Measurements from ENCODE around the gene TBC1D13.
"Not testable (repeated sequence)": the region's sequence is repeated elsewhere in the genome, so short reads cannot be mapped to it uniquely, and the experiment has no call there.

TBC1D13 gene

DNA sequence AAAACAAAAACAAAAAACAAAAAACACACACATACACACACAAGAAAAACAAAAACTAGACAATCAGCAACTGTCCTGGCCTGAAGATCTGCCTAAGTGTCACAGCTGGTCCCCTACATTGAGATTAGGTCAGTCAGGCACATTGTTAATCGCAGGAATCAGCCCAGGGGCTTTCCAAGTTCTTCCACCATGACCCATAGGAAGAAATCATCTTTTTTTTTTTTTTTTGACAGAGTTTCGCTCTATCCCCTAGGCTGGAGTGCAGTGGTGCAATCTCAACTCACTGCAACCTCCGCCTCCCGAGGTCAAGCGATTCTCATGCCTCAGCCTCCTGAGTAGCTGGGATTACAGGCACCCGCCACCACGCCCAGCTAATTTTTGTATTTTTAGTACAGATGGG lies 56.1 kb downstream of the TBC1D13 start:
- not testable (repeated sequence) for DNase-seq (ENCODE audit: low read depth in 2 of 2, low spot score in 1 of 2)

DNA sequence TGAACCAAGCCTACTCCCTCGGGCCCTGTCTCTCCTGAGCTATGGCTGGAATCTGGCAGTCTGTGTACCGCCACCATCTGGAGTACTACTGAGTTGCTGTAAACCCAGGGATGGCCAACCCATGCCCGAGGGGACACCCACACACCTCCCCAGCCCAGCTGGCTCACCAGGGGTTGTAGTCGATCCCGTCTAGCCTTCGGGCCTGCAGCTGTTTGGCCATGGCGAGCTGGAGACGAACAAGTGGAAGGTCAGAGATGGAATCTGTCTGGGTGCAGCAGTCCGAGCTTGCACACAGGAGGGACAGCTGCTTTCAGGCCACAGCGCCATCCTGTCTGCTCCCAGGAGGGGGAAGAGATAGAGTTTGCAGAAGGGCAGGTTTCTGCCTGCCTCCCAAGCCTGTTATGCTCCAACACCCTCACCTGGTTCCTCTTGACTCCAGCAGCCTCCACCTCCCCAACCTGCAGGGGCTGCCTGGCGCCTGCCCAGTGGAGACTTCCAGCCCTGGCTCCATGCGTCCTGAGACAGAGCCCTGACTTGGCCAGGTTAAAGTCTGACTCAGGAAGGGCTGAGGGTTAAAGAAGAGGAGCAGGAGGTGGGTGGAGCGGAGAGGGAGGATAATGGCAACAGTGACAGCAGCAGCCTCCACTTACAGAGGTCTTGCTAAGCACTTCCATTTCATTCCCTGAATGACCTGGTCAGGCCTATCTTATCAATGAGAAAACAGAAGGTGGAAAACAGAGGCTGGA lies 58.3 kb downstream of the TBC1D13 start:
- DNase-seq (ENCODE audit: low read depth in 2 of 2, low spot score in 1 of 2): no peak

GRCh38 chr9:128846680-128847030 lies 59.6 kb downstream of the TBC1D13 start:
- DNase-seq (ENCODE audit: low read depth in 2 of 2, low spot score in 1 of 2): no peak

GRCh38 chr9:128847803-128848202 lies 60.8 kb downstream of the TBC1D13 start:
- DNase-seq (ENCODE audit: low read depth in 2 of 2, low spot score in 1 of 2): no peak

DNA sequence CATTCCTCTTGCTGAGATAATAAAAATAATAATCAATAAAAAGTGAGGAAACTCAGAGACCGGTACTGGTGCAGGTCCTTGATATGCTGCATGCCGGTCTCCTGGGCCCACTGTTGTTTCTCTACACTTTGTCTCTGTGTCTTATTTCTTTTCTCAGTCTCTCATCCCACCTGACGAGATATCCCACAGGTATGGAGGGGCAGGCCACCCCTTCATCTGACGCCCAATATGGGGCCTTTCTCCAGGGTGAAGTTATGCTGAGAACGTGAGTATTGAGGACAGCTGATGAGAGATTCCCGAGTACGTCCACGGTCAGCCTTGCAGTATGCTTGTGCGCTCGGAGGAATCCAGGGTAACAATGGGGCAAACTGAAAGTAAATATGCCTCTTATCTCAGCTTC lies 64.0 kb downstream of the TBC1D13 start:
- DNase-seq (ENCODE audit: low read depth in 2 of 2, low spot score in 1 of 2): not testable (repeated sequence)

GRCh38 chr9:128851779-128852600 lies 64.9 kb downstream of the TBC1D13 start:
- DNase-seq (ENCODE audit: low read depth in 2 of 2, low spot score in 1 of 2): not testable (repeated sequence)

GRCh38 chr9:128852646-128853045 lies 65.6 kb downstream of the TBC1D13 start:
- not testable (repeated sequence) for DNase-seq (ENCODE audit: low read depth in 2 of 2, low spot score in 1 of 2)

DNA sequence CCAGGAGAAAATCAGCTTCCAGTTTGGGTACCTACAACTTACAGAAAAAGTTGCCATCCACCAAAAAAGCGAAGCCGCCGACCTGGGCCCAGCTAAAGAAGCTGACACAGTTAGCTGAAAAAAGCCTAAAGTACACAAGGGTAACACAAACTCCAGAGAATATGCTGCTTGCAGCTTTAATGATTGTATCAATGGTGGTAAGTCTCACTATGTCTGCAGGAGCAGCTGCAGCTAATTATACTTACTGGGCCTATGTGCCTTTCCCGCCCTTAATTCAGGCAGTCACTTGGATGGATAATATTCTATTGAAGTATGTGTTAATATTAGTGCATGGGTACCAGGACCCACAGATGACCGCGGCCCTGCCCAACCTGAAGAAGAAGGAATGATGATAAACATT lies 67.4 kb downstream of the TBC1D13 start:
- not testable (repeated sequence) for DNase-seq (ENCODE audit: low read depth in 2 of 2, low spot score in 1 of 2)

GRCh38 chr9:128858476-128858875 lies 71.4 kb downstream of the TBC1D13 start:
- DNase-seq (ENCODE audit: low read depth in 2 of 2, low spot score in 1 of 2): not testable (repeated sequence)

All from stimulated activated CD8-positive, alpha-beta memory T cell treated with anti-CD3 and anti-CD28 coated beads, Interleukin-4, amount 100 ng/mL, for 1 hour (primary cell).